ENCODE data around the gene MRAP.

GRCh38 chr21:32300117-32300681 lies 1.5 kb downstream of the MRAP start:
- TF ChIP-seq CTCF (conservative IDR thresholded peaks at IDR 0.05 in 1 of 2, IDR thresholded peaks at IDR 0.05 in 1 of 2; ENCODE audit: extremely low read depth in 1 of 2, insufficient read depth in 1 of 2, low read depth in 1 of 2, low read length in 2 of 2) (no peak), EZH2 (IDR thresholded peaks at IDR 0.05; ENCODE audit: borderline replicate concordance, low read length) (no peak)
